Dendritic cell treated with granulocyte-macrophage colony-stimulating factor and Interleukin-4, amounts not matched to agents 40 ng/mL and 50 ng/mL, for 4 days (primary cell): ENCODE results near the gene ZNF837.
"Not testable (repeated sequence)": the region's sequence is repeated elsewhere in the genome, so short reads cannot be mapped to it uniquely, and the experiment has no call there.

Experiments
- H3K27ac Mint-ChIP-seq: one replicate; pipeline ENCODE4 v1.8.0; 2022; ENCODE audit warnings: mild to moderate bottlenecking, mixed read lengths
- H3K27me3 Mint-ChIP-seq: one replicate; pipeline ENCODE4 v1.8.0; 2022; ENCODE audit warnings: mild to moderate bottlenecking, mixed read lengths
- H3K36me3 Mint-ChIP-seq: one replicate; pipeline ENCODE4 v1.8.0; 2022; ENCODE audit warnings: low read depth, mixed read lengths
- H3K4me1 Mint-ChIP-seq: one replicate; pipeline ENCODE4 v1.8.0; 2022; ENCODE audit warnings: low read depth, mixed read lengths
- H3K4me3 Mint-ChIP-seq: one replicate; pipeline ENCODE4 v1.8.0; 2022; ENCODE audit warnings: mild to moderate bottlenecking, moderate library complexity, mixed read lengths
- H3K9me3 Mint-ChIP-seq: one replicate; pipeline ENCODE4 v1.8.0; 2022; ENCODE audit warnings: mixed read lengths
- intact Hi-C: fragments of 100-400 bp; cut with micrococcal nuclease; formaldehyde crosslinking; loops from one replicate; pipeline ENCODE4 v1.15.0; 2022

Gene ZNF837

DNA sequence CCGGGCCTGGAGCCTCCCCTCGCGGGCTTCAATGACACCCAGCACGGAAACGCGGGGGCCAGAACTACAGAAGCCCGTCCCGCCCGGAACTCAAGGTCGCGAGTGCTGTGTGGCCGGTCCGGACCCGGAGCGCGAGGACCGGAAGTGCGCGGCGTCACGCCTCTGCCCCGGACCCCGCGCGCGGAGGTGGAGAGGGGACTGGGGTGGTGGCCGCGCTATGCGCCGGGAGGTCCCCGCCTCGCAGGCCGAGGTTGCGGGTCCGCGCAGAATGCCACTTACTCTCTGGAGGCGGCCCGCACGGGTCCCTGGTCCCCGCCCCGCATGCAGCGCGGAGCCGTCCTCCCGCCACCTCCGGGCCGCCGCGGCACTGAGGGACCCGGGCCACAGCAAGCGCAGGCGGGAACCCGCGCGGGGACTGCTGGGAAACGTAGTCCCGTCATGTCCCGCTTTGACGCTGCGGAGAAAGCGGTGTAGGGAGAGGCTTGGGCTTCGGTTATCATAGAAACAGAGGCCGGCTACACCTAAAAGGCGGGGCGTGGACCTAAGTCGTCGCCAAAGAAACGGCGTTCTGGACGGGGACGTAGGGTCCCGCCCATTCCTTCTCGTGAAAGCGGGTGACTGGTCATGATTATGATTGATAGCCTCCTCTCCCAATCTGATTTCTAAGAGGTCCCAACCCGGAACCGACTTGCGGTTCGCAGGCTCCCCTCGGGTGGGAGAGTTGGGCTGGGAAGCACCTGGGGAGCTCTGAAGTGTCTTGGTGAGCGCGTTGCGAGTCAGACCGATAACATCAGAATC is at the start of gene ZNF837:
Gene ZNF837, minus strand, starts transcription at position 369 of the 798 bp plus-strand sequence. CDS start 11,698 bp downstream, outside the sequence.
- Mint-ChIP-seq H3K4me3 (peak within 1 kb of the TSS; percentile 78), H3K36me3 (peaks cover 16% of the 10 kb centered on the region), H3K27ac (peak within 1 kb of the TSS; percentile 86), H3K27me3 (no peaks in the 10 kb centered on the region), H3K4me1 (peaks cover 29% of the 10 kb centered on the region), H3K9me3 (no peaks in the 10 kb centered on the region)
- intact Hi-C loops: loop anchor here (1.0 to 2.0 kb wide), 5 partner anchors 18 to 198 kb away; partner anchors contain the start of genes ZNF132, ZNF274, ZNF497 and ZNF584

DNA sequence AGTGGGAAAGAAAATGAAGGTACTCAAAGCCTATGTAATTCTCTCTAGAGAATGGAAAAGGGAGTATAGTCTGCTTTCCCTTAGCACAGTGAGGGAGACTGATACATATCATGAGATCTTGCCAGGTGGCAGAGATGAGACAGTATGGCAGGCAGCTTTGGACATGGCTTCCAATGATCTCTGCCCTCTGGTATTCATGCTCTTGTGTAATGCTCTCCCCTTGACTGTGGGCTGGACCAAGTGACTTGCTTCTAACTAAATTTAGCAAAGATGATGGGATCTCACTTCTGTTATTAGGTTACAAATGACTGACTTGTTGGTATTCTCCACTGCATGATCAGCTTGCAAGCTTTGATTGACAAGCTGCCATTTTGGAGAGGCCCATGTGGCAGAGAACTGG is 48.9 kb upstream of the ZNF837 start:
- Mint-ChIP-seq H3K9me3 (peaks cover 95% of the 10 kb centered on the region), H3K27me3 (no peaks in the 10 kb centered on the region), H3K36me3 (peaks cover 24% of the 10 kb centered on the region), H3K27ac (no peak overlapping the region), H3K4me1 (no peaks in the 10 kb centered on the region), H3K4me3 (no peak overlapping the region)
- intact Hi-C loops: no loop called here

DNA sequence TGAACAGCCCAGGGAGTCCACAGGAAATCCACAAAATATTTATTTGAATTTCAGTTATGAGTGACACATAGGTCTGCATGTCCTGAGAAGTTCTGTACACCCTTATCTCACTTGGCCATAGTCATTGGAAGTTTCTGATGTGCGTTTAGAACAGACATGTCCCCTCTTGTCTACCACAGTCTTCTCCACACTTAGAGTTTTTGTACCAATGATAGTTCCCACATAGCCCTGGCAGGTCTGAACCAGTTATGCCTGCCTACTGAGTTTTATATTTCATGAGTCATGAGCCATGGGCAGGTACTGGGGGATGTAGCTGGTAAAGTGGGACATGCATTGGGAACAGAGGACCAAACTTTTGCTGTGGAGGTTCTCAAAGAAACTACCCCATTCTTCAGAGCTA is 47.8 kb upstream of the ZNF837 start:
- peaks cover 94% of the 10 kb centered on the region for H3K9me3 Mint-ChIP-seq

DNA sequence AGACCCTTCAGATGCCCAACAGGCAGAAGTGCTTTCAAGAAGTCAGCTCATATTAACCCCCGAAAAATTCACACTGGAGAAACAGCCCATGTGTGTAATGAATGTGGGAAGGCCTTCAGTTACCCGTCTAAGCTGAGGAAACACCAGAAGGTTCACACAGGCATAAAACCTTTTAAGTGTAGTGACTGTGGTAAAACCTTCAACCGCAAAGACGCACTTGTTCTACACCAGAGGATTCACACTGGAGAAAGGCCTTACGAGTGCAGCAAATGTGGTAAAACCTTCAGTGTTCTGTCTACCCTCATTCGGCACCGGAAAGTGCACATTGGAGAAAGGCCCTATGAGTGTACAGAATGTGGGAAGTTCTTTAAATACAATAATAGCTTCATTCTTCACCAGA is 36.2 kb upstream of the ZNF837 start:
- Mint-ChIP-seq H3K4me1 (no peaks in the 10 kb centered on the region), H3K9me3 (peaks cover 51% of the 10 kb centered on the region), H3K4me3 (no peak overlapping the region), H3K36me3 (peaks cover 79% of the 10 kb centered on the region), H3K27ac (no peak overlapping the region), H3K27me3 (no peaks in the 10 kb centered on the region)
- intact Hi-C loops: no loop called here

More for the DNA sequence above, 47.8 kb upstream of the ZNF837 start:
- Mint-ChIP-seq H3K27ac (no peak overlapping the region), H3K36me3 (peaks cover 13% of the 10 kb centered on the region), H3K27me3 (no peaks in the 10 kb centered on the region), H3K4me1 (no peaks in the 10 kb centered on the region), H3K4me3 (no peak overlapping the region)
- intact Hi-C loops: no loop called here

DNA sequence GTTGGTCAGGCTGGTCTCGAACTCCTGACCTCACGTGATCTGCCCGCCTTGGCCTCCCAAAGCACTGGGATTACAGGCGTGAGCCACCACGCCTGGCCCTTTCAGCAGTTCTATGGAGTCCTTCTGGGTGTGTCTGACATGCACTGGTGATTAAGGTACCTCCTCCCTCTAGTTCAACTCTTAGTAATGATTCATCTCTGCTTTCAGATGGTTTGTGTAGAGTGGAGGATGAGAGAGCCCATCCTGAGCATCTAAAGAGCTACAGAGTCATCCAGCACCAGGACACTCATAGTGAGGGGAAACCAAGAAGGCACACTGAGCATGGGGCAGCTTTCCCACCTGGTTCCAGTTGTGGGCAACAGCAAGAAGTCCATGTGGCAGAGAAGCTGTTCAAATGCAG is 35.8 kb upstream of the ZNF837 start:
- peaks cover 79% of the 10 kb centered on the region for H3K36me3 Mint-ChIP-seq
- H3K9me3 Mint-ChIP-seq: peaks cover 47% of the 10 kb centered on the region
- H3K27me3 Mint-ChIP-seq: no peaks in the 10 kb centered on the region
- H3K4me3 Mint-ChIP-seq: no peak overlapping the region
- intact Hi-C loops: no loop called here
- H3K4me1 Mint-ChIP-seq: no peaks in the 10 kb centered on the region
- H3K27ac Mint-ChIP-seq: no peak overlapping the region

DNA sequence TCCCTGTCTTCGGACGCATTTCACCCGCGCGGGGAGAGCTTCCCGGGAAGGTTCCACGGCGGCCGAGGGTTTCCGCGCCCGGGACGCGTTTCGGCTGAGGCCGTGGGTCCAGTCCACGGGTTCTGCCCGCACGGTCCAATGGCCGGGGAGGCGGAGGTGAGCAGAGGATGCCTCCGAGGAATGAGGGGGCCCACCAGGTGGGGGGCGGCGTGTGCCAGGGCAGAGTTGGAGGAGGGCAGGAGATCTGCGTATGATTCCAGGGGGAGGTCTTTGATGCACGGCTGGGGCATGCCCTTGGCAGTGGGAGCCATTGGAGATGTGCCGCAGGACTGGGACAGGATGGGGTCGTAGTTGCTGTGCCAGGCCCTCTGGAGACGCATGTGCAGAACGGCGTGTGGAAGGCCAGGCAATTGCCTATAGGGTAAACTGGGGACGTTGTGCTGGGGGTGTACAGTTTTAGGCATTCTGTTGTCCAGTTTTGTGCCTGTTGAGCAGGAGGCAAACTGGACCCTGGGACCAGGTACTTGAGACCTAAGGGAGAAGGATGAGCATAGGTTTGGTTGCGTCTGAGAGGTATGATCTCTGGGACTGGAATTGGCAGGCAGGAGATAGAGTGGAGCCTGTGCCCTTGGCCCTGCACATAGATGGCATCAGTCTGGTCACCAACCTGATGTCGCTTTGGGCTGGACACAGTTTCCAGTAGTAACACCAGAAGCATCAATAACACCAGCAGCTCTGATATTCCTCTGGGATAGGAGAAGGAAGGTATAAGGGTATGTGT is 28.4 kb upstream of the ZNF837 start:
- Mint-ChIP-seq H3K4me3 (peak overlapping the region; percentile 96), H3K27me3 (no peaks in the 10 kb centered on the region), H3K36me3 (peaks cover 36% of the 10 kb centered on the region), H3K4me1 (peaks cover 35% of the 10 kb centered on the region), H3K27ac (peak overlapping the region; percentile 88), H3K9me3 (no peaks in the 10 kb centered on the region)
- intact Hi-C loops: loop anchor here (10.0 kb wide), 1 partner anchor 64 kb away; no protein-coding TSS in a partner anchor

DNA sequence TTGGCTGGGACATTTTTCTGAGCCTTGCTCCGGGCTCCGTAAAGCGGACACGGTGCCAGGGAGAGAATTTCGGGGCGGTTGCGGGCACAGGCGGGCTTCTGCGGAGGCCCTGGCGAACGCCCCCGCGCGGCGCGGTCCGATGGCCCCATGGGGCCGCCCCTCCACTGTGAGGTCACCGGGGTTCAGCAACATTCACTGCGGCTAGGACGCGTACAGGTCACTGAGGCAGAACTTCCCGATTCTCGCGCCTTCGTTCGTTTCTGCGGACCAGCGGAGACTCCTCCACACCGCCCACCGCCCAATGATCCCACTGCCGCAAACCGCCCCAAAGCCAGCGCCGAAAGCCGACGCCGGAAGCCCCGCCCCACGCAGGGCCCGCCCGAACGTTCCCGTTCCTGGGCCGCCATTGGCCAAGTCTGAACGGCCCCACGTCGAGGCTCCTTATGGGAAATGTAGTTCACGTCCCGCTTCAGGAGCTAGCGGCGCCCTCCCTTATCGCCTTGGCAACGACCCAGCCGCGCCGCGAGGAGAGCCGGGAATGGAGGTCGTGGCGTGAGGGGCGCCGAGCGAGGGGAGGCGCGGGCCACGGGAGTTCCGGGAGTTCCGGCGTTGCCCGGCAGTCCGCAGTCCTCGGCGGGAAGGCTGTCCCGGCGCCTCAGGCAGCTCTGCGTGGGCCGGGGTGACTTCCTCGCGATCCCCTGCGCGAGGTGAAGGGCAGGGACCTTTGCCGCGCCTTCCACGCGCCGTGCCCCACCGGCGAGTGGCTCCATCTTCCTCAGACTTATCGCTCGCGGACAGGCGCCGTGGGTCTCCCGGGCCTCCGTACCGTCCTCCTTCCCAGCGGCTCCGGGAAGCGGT is 27.6 kb upstream of the ZNF837 start, which contains the start of gene ZNF584:
Gene ZNF584, plus strand, starts transcription at position 498 of the 858 bp plus-strand sequence. CDS start 499 bp downstream, outside the sequence.
- intact Hi-C loops: loop anchor here (1.0 to 10.0 kb wide), 4 partner anchors 27 to 64 kb away; partner anchors contain the start of genes ZNF132 and ZNF837
- H3K4me3 Mint-ChIP-seq: peak within 1 kb of the TSS; percentile 96
- H3K36me3 Mint-ChIP-seq: peaks cover 28% of the 10 kb centered on the region
- peak within 1 kb of the TSS; percentile 88 for H3K27ac Mint-ChIP-seq
- no peaks in the 10 kb centered on the region for H3K9me3 Mint-ChIP-seq
- no peaks in the 10 kb centered on the region for H3K27me3 Mint-ChIP-seq
- peaks cover 40% of the 10 kb centered on the region for H3K4me1 Mint-ChIP-seq

DNA sequence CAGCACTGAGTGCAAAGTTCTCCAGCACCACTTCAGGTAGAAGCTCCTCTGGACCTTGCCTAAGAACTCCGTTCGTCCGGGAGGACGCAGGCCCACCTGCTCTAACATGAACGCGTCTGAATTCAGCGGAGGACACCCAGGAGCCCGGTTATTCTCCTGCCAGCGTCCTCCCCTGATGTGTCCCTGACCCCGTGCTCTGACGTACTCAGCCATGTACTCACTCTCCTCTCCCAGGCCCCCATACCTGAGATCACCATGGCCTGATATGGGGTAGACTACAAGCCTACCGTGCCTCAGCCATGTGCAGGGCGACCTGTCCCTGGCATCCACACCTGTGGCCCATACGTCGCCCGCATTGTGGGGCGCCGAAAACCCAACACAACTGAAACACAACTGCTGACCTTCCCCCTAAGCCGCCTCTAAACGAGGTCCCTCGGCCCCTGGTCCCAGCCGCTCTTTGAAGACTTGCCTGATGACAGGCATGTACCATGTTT is 26.9 kb upstream of the ZNF837 start:
- Mint-ChIP-seq H3K27me3 (no peaks in the 10 kb centered on the region), H3K36me3 (peaks cover 21% of the 10 kb centered on the region), H3K27ac (peak overlapping the region; percentile 88), H3K4me3 (peak overlapping the region; percentile 96), H3K9me3 (no peaks in the 10 kb centered on the region), H3K4me1 (peaks cover 40% of the 10 kb centered on the region)
- intact Hi-C loops: loop anchor here (1.0 to 10.0 kb wide), 4 partner anchors 26 to 63 kb away; partner anchors contain the start of genes ZNF132 and ZNF837

DNA sequence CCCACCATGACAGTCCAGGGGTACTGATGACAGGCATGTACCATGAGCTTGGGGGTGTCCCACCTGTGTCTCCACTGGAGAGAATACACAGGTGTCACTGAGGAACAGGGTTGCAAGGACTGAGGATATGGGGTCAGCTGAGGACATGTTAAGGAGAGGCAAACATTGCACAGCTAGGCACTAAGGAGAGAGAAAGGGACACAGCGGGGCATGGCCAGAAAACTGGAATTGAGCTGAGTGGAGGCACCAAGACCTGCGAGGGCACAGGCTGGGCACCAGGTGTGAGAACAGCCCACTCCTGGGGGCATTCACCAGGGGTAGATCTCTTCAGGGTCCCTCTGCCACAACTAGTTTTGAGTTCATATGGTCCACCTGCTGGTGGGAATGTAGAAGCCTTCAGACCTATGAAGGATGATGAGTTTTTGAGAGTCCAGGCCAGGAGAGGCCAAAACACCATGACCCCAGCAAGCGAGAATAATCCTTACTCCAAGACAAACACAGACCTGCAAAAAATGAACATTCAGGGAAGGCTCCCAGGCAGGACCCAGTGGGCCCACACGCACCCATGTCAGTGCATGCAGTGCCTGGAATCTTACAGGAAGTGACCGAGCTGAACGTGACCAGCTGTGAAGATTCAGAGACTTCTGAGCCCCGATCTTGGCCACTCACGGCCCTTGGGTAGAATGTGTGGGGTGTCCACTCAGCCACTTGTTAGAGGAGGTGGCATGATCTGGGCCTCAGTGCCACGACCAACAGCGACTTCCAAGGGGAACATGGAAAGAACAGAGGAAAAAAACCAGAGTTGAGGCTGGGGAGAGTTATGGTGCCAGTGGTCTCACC is 26.2 kb upstream of the ZNF837 start:
- intact Hi-C loops: loop anchor here (10.0 kb wide), 1 partner anchor 62 kb away; no protein-coding TSS in a partner anchor
- Mint-ChIP-seq H3K27me3 (no peaks in the 10 kb centered on the region), H3K4me1 (peaks cover 40% of the 10 kb centered on the region), H3K27ac (peak overlapping the region; percentile 88), H3K36me3 (peaks cover 17% of the 10 kb centered on the region), H3K9me3 (no peaks in the 10 kb centered on the region), H3K4me3 (peak overlapping the region; percentile 96)

DNA sequence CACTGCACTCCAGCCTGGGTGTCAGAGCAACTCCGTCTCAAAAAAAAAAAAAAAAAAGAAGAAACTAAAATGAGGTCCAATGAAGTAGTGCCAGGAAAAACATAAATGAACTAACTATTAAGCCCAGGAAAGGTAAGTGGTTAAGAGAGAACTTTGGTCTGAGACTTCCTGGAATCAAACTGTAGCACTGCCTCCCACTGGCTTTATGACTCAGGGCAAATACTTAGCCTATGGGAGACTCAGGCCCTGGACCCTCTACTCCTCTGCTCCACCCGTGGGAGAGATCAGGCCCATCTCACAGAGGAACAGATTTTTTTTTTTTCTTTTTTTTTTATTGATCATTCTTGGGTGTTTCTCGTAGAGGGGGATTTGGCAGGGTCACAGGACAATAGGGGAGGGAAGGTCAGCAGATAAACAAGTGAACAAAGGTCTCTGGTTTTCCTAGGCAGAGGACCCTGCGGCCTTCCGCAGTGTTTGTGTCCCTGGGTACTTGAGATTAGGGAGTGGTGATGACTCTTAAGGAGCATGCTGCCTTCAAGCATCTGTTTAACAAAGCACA is 23.2 kb upstream of the ZNF837 start:
- peaks cover 11% of the 10 kb centered on the region for H3K27me3 Mint-ChIP-seq
- H3K27ac Mint-ChIP-seq, H3K9me3 Mint-ChIP-seq, H3K4me3 Mint-ChIP-seq: not testable (repeated sequence)
- H3K36me3 Mint-ChIP-seq: peaks cover 19% of the 10 kb centered on the region
- intact Hi-C loops: loop anchor here (10.0 kb wide), 1 partner anchor 59 kb away; no protein-coding TSS in a partner anchor
- peaks cover 41% of the 10 kb centered on the region for H3K4me1 Mint-ChIP-seq

DNA sequence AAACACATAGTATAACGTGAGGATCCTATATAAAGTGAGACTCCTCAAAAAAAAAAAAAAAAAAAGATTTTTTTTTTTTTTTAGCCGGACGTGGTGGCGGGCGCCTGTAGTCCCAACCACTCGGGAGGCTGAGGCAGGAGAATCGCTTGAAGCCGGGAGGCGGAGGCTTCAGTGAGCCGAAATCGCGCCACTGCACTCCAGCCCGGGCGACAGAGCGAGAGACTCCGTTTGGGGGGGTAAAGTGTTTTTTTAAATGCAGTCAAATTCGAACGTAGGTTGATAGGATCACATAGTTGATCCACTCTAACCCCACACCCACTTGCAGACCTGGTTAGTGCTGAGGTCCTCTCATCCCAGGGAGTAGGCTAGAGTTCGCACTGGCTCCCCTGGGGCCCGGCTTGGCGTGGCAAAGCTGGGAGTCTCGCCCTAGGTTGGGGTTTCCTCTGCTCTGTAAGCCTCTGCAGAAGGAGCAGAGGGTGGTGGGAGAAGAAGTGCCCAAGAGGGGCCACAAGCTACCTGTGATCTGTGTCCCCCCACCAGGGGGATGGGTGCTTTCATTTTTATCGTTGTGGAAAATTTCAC is 21.1 kb upstream of the ZNF837 start:
- peaks cover 6% of the 10 kb centered on the region for H3K36me3 Mint-ChIP-seq
- peak overlapping the region; percentile 85 for H3K4me3 Mint-ChIP-seq
- no peaks in the 10 kb centered on the region for H3K9me3 Mint-ChIP-seq
- H3K4me1 Mint-ChIP-seq: peaks cover 33% of the 10 kb centered on the region
- H3K27ac Mint-ChIP-seq: peak overlapping the region; percentile 80
- H3K27me3 Mint-ChIP-seq: peaks cover 26% of the 10 kb centered on the region
- intact Hi-C loops: loop anchor here (1.0 to 10.0 kb wide), 3 partner anchors 39 to 97 kb away; partner anchors contain the start of gene ZNF497
